OCI-LY1 (cell line): ENCODE measurements around the gene DOCK1.

Source experiments
- H2AFZ ChIP-seq: fragments of 200-600 bp; sonication (generic), shearing (Covaris generic); 2 replicates; pipeline ENCODE4 v1.6.0; 2014; ENCODE audit warnings: antibody characterized with exemption, mild to moderate bottlenecking, low read length
- H3F3A ChIP-seq: fragments of 200-600 bp; sonication (generic), shearing (Covaris generic); 2 replicates; pipeline ENCODE4 v1.6.0; 2014; ENCODE audit warnings: mild to moderate bottlenecking, antibody characterized with exemption, low read length, moderate library complexity; ENCODE audit not compliant: insufficient read depth
- H3K27ac ChIP-seq: fragments of 200-600 bp; sonication (generic); 2 replicates; pipeline ENCODE4 v1.5.1; 2014; ENCODE audit warnings: low read length, mixed run types, mild to moderate bottlenecking, low read depth; ENCODE audit not compliant: poor library complexity, severe bottlenecking
- H3K27me3 ChIP-seq: fragments of 200-600 bp; sonication (generic); 2 replicates; pipeline ENCODE4 v1.6.0; 2014; ENCODE audit warnings: antibody characterized with exemption, mild to moderate bottlenecking, low read length, moderate library complexity; ENCODE audit not compliant: insufficient read depth
- H3K36me3 ChIP-seq: fragments of 200-600 bp; sonication (generic); 2 replicates; pipeline ENCODE4 v1.6.1; 2014; ENCODE audit warnings: mild to moderate bottlenecking, antibody characterized with exemption, low read length, moderate library complexity, mixed read lengths; ENCODE audit not compliant: insufficient read depth
- H3K4me1 ChIP-seq: fragments of 200-600 bp; sonication (generic); 2 replicates; pipeline ENCODE4 v1.5.1; 2014; ENCODE audit warnings: mild to moderate bottlenecking, low read length, moderate library complexity; ENCODE audit not compliant: insufficient read depth, severe bottlenecking
- H3K4me2 ChIP-seq: fragments of 200-600 bp; sonication (generic), shearing (Covaris generic); 2 replicates; pipeline ENCODE4 v1.6.1; 2014; ENCODE audit warnings: low read length
- H3K4me3 ChIP-seq: fragments of 200-600 bp; sonication (generic); 2 replicates; pipeline ENCODE4 v1.5.1; 2014; ENCODE audit warnings: low read length, low read depth, mild to moderate bottlenecking, mixed read lengths; ENCODE audit not compliant: poor library complexity, severe bottlenecking
- H3K79me2 ChIP-seq: fragments of 200-600 bp; shearing (Covaris generic); 2 replicates; pipeline ENCODE4 v1.6.1; 2016; ENCODE audit warnings: mixed run types, low read length, mixed read lengths; ENCODE audit not compliant: insufficient read depth
- H3K9ac ChIP-seq: fragments of 200-600 bp; sonication (generic), shearing (Covaris generic); 2 replicates; pipeline ENCODE4 v1.6.1; 2014; ENCODE audit warnings: mild to moderate bottlenecking, low read length, mixed read lengths
- H3K9me2 ChIP-seq: fragments of 200-600 bp; sonication (generic), shearing (Covaris generic); 2 replicates; pipeline ENCODE4 v1.6.1; 2014; ENCODE audit warnings: low read depth, mild to moderate bottlenecking, low read length, mixed read lengths
- H3K9me3 ChIP-seq: fragments of 200-600 bp; shearing (Covaris generic); 2 replicates; pipeline ENCODE4 v1.6.1; 2014; ENCODE audit warnings: low read length, mixed read lengths
- H4K20me1 ChIP-seq: fragments of 200-600 bp; sonication (generic), shearing (Covaris generic); 2 replicates; pipeline ENCODE4 v1.6.0; 2016; ENCODE audit warnings: mild to moderate bottlenecking, low read length; ENCODE audit not compliant: insufficient read depth
- CTCF ChIP-seq: fragments of 200-600 bp; sonication (generic), shearing (Covaris generic); IDR thresholded peaks from 2 replicates; pipeline ENCODE4 v1.5.1; 2017; ENCODE audit warnings: mild to moderate bottlenecking, antibody characterized with exemption, low read length, moderate library complexity, mixed read lengths
- EZH2 ChIP-seq: fragments of 200-600 bp; sonication (generic), shearing (Covaris generic); IDR thresholded peaks from 2 replicates; pipeline ENCODE4 v1.8.0; 2017; ENCODE audit warnings: borderline replicate concordance, mixed run types, mild to moderate bottlenecking, antibody characterized with exemption, low read length, moderate library complexity, mixed read lengths

The DOCK1 gene

GRCh38 chr10:127391875-127392274 lies 486.6 kb downstream of the DOCK1 start:
- no peaks in the 10 kb centered on the region for H3K9me2 ChIP-seq
- TF ChIP-seq CTCF (no peak), EZH2 (no peak)
- H3K27me3 ChIP-seq = peaks cover 4% of the 10 kb centered on the region; the same call in 1 of the 2 replicates
- no peak overlapping the region for H3K4me2 ChIP-seq
- no peaks in the 10 kb centered on the region for H3K36me3 ChIP-seq
- H3K79me2 ChIP-seq = no peaks in the 10 kb centered on the region
- no peak overlapping the region for H3K4me3 ChIP-seq
- H3K9me3 ChIP-seq = no peaks in the 10 kb centered on the region
- H4K20me1 ChIP-seq = no peaks in the 10 kb centered on the region
- H3F3A ChIP-seq = no peaks in the 10 kb centered on the region
- no peaks in the 10 kb centered on the region for H3K4me1 ChIP-seq
- no peak overlapping the region for H2AFZ ChIP-seq
- no peak overlapping the region for H3K27ac ChIP-seq
- H3K9ac ChIP-seq = no peak overlapping the region

- H3K9me3 ChIP-seq = no peaks in the 10 kb centered on the region
- no peak overlapping the region for H2AFZ ChIP-seq
- H3K27ac ChIP-seq = no peak overlapping the region
- no peaks in the 10 kb centered on the region for H3K36me3 ChIP-seq
- H3K4me1 ChIP-seq = no peaks in the 10 kb centered on the region
- no peak overlapping the region for H3K4me2 ChIP-seq
- H3K9ac ChIP-seq = no peak overlapping the region
- no peaks in the 10 kb centered on the region for H3F3A ChIP-seq
- no peaks in the 10 kb centered on the region for H3K9me2 ChIP-seq
- peaks cover 4% of the 10 kb centered on the region; the same call in 1 of the 2 replicates for H3K27me3 ChIP-seq
- no peaks in the 10 kb centered on the region for H4K20me1 ChIP-seq
- H3K4me3 ChIP-seq = no peak overlapping the region
- H3K79me2 ChIP-seq = no peaks in the 10 kb centered on the region
- TF ChIP-seq CTCF = no peak
- no peak for TF ChIP-seq EZH2
These were observed 487.4 kb downstream of the DOCK1 start for GRCh38 chr10:127392351-127393235.

GRCh38 chr10:127398140-127398970 lies 493.1 kb downstream of the DOCK1 start:
- Histone ChIP-seq H3F3A (no peaks in the 10 kb centered on the region), H3K27ac (no peak overlapping the region), H3K4me3 (no peak overlapping the region), H2AFZ (no peak overlapping the region), H3K9ac (no peak overlapping the region), H3K9me2 (no peaks in the 10 kb centered on the region), H4K20me1 (no peaks in the 10 kb centered on the region), H3K4me1 (no peaks in the 10 kb centered on the region), H3K79me2 (no peaks in the 10 kb centered on the region), H3K36me3 (no peaks in the 10 kb centered on the region), H3K4me2 (no peak overlapping the region), H3K9me3 (no peaks in the 10 kb centered on the region), H3K27me3 (no peaks in the 10 kb centered on the region)
- TF ChIP-seq CTCF = no peak
- no peak for TF ChIP-seq EZH2
